B cell (primary cell): ENCODE results near the gene VANGL1.
"Not testable (repeated sequence)": the region's sequence is repeated elsewhere in the genome, so short reads cannot be mapped to it uniquely, and the experiment has no call there.

Experiments
- CTCF ChIP-seq: fragments of 200-600 bp; IDR thresholded peaks from one replicate; pipeline ENCODE4 v1.8.0; 2022; ENCODE audit warnings: antibody characterized with exemption, mild to moderate bottlenecking
- EZH2 ChIP-seq: IDR thresholded peaks from 2 replicates; pipeline ENCODE4 v1.6.1; 2012; ENCODE audit warnings: borderline replicate concordance, low read depth, mild to moderate bottlenecking, moderate library complexity, low read length; ENCODE audit not compliant: insufficient read depth, poor library complexity, severe bottlenecking

- TF ChIP-seq CTCF, EZH2: not testable (repeated sequence)
Measured at GRCh38 chr1:115637247-115637646, 4.5 kb upstream of the VANGL1 start.
